Adipose tissue (tissue), 3 donors: ENCODE results near the gene KRT35. TPM values are rescaled to one million over a fixed set of nuclear protein-coding genes. Genes with fewer than 3 reads are reported as not detected.

Source experiments
- H3K27ac ChIP-seq: one replicate; pipeline ENCODE4 v1.5.1; 2013; ENCODE audit warnings: low read depth, low read length
- WGBS, 3 donors: extraction: QIAGEN DNeasy Blood & Tissue Kit; methylation state at CpG; one replicate each; pipeline ENCODE4 v1.1.7; 2013; 5-methylcytosine and 5-hydroxymethylcytosine counted together
- polyA plus RNA-seq, 3 donors: library from polyadenylated mRNA; stranded (reverse); fragments of 200-250 nt; gene quantifications; one replicate each; pipeline ENCODE4 v1.2.3, GENCODE V29; 2013
- donor health status: healthy with polysubstance abuse.
- donor health status: Bipolar disorder and iron deficiency.
- donor health status: healthy.

Gene KRT35
- polyA plus RNA-seq, 3 donors = not detected

DNA sequence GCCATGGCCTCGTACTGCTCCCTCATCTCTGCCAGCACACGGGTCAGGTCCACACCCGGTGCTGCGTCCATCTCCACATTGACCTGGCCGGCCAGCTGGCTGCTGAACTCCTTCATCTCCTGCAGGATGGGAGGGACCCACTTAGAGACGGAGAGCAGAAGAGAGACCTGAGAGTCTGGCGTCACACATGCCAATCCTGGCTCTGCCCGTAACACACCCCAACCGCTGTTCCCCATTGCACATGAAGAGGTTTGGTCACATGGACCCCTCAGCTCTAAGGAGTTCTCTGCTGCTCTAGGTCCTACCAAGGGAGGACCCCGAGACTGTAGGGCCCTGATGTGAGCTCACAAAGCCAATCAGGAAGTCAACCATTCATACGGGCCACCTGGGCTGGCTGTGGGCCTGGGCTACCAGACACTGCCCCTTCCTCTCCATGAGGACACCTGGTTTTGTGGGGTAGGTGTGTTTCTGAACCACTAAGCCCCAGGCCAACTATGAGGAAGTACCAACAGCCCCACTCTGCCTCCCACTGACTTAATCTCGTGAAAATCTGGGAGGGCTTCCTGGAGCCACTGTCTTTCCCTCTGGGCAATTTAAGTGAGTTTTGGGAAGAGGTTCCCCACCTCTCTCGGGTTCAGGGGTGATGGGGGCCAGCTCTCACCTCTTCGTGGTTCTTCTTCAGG lies 35.3 kb upstream of the KRT35 start:
- no peak overlapping the region for H3K27ac ChIP-seq
- WGBS, 3 donors = 82 to 85% (median 84%) methylated on average over 14 of the region's 14 CpGs

DNA sequence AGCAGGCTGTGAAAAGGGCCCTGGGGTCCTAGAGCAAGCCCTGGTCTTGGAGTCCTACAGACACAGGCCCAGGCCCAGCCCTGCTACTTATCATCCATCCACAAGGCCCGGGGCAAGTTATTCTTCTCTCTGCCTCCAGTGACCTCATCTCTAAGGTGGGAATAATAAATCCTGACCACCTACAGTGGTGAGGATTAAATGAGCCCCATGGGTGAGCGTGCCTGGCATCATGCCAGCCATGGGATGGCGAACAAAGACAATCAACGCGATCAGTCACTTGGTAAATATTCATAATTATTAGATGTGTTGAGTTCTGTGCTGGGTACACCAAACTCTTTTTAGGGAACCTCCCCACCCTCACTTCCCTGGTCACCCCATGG lies 32.2 kb upstream of the KRT35 start:
- H3K27ac ChIP-seq = no peak overlapping the region
- 69 to 78% (median 71%) methylated on average over 5 of the region's 5 CpGs for WGBS, 3 donors

DNA sequence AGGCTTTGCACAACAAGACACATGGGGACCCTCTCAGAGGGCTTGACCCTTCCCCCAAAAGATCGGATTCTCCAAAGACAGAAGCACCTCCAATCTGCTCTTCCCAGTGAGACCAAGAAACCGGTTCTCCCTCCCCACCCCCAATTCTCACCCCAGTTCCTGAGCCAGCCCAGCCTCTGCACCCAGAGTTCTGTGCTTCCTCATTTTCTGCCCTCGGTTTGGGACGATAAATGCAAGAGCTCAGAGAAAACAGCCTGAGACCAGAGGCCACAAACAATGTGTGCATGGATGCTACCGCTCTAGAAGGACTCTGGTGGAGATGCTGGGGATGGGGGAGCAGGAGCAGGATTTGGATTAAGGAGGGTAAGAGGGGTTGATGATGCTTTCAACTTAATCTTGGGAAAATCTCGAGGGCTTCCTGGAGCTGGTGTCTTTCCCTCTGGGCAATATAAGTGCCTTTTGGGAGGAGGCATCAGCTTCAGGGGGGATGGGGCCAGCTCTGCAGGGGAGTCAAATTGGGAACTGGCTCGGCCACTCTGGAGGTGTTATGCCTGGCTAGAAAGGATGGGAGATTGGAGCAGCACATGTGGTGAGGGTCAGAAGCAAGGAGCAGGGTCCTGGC lies 31.7 kb upstream of the KRT35 start:
- H3K27ac ChIP-seq = no peak overlapping the region
- WGBS, 3 donors = 52 to 56% (median 54%) methylated on average over 7 of the region's 7 CpGs

DNA sequence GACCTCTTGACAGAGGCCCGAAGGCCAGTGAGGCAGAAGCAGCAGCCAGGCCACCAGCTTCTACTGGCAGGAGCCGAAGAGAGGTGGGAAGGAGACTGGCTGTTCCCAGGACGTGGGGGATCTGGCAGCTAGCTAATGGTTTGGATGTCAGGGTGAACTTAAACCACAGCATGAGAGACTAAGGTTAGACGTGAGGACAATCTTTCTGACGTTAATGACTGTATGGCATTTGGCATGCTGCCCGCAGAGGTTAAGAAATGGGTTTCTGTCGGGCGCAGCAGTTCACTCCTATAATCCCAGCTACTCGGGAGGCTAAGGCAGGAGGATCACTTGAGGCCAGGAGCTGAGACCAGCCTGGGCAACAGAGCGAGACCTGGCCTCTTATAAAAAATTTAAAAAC lies 30.8 kb upstream of the KRT35 start:
- no peak overlapping the region for H3K27ac ChIP-seq
- 76 to 80% (median 77%) methylated on average over 10 of the region's 10 CpGs for WGBS, 3 donors

DNA sequence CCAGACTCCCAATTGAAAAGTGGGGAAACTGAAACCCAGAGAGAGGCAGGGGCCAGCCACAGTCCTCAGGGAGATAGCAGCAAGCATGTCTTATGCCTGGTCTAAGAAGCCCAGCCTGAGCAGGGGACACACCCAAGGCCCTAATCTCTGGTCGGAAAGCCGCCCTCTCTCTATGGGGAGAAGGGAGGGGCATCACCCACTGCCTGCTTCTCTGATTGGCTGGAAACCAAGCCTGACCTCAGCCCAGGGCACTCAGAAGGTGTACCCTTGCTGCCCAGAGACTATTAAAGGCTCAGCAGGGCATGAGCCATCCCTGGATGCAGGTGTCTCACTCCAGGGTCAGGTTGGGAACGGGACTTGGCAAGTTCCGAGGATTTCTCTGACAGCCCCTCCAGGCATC lies 30.2 kb upstream of the KRT35 start:
- H3K27ac ChIP-seq = no peak overlapping the region
- 55 to 80% (median 69%) methylated on average over 4 of the region's 4 CpGs for WGBS, 3 donors

DNA sequence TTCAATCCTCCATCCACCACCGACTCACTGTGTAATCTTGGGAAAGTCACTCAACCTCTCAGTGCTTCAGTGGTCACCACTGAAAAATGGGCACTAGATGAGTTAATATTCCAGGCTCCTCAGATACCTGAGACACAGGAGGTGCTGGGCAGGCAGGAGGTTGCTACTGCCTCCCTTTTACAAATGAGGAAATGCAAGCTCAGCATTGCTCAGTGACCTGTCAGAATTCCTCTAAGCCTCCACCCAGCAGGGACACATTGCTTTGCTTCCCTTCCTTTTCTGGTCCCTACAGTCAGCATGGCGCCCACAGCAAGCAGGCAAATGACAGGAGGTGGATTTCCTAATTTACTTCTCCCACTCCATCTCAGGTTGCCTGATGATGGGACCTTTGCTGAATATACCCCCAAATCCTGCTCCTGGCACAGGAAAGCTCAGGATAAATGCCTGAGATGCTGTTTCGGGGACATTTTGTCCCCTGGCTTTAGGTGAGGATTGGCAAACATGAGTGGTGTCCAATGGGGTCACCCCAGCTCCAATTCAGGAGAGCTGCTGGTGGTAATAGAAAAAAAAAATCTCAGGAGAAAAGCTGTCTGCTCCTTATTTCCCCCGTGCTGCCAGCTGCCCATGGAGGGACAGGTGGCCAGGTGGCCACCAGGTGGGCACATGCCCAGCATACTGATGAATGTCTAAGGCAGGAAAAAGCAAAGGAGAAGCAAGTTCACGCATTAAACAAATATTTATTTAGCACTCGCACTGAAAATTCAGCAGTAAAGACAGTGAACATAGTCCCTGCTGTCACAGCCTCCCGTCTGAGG lies 29.5 kb upstream of the KRT35 start:
- H3K27ac ChIP-seq = no peak overlapping the region
- 64 to 87% (median 81%) methylated on average over 7 of the region's 7 CpGs for WGBS, 3 donors

DNA sequence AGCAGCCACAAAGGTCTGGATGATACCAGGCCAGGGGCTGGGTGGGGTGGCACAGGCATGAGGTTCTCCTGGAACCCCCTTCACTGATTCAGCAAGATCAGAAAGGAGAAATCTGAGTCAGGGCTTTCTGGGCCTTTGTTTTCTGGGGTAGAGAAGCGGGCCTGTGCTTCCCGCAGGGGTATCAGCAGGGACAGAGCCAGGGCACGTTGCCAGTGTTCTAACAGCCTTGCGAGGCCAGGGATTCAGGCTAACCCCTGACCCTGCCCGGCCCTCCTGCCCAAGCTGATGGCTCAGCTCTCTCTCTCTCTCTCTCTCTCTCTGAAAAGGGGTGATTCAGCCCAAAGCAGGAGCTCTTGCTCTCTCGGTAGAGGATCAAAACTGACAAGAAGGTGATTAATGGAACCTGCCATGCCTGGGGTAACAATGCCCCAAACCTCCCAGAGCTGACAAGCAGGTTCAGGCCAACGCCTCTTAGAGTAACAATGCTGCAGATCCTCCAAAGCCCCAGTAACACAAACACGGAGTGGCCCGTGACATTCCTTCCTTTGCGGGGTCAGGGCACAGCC lies 26.4 kb upstream of the KRT35 start:
- H3K27ac ChIP-seq = no peak overlapping the region
- 51 to 62% (median 57%) methylated on average over 10 of the region's 10 CpGs for WGBS, 3 donors

DNA sequence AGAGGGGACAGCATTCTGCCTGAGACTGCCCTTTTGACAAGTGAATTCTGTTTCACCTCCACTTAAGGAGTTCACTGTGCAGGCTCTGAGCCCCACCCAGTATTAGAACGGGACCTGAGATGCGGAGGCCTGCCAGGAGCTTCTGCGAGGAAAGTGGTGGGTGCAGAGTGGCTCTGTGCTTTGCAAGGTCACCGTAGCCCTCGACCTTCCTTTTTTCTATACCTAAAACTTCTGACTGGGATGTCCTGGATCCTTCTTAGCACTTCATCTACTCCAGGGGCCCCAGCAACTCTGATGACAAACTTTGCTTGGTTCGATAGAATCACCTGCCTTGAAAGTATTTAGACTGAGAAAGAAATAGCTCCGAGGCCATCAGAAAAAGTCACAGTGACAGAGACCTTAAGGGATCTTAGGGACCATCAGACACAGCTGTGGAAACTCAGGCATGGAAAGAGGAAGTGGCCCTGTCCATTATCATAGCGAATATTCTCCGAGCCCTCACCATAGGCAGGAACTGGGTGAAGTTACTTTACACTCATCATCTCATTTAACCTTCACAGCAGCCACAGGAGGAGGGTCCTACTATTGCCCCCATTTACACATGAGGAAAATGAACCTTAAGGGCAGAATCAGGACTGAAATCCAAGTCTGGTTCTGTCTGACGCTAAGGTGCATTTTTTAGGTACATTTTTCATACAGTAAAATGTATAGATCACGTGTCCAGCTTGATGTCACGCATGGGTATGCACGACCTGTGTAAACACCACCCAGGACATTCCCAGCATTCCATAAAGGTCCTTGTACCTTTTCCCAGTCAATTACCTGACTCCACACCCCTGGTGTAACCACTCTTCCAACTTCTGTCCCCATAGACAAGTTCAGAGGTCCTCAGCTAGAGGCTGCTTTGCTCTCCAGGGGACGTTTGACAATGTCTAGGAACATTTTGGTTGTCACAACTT lies 25.1 kb upstream of the KRT35 start:
- 64 to 78% (median 72%) methylated on average over 14 of the region's 14 CpGs for WGBS, 3 donors
- H3K27ac ChIP-seq = no peak overlapping the region

DNA sequence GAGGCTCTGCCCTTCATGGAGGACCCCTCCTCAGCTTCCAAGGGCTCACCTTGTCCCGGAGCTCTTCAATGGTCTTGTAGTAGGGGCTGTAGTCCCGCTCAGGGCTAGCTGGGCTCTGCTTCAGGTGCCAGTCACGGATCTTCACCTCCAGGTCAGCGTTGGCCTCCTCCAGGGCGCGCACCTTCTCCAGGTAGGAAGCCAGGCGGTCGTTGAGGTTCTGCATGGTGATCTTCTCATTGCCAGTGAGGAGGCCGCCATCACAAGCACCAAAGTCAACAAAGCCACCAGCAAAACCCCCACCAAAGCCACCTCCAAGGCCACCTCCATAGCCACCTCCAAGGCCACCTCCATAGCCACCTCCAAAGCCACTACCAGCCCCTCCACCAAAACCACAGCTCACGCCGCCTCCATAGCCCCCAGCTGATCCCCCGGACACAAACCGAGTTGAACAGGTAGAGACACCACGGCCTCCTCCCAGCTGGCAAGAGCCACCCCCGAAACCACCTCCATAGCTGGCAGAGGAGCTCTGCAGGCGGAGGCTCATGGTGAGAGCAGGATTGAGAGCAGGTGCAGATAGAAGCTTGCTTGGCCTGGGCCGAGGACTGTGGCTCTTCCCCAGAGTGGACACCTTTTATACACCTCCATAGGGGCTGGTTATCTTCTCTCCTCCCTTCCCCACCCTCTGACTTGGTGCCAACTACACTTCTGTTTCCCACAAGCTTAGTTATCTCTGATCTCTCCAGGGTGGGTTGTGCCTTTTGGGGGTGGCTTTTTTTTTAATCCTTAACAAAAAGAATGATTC lies 24.3 kb upstream of the KRT35 start, which contains the start of gene KRT13:
Gene KRT13, minus strand, starts transcription at position 606 of the 802 bp plus-strand sequence. Its CDS starts 62 bp downstream, at position 544.
- 84 to 89% (median 89%) methylated on average over 17 of the region's 17 CpGs for WGBS, 3 donors
- H3K27ac ChIP-seq = no peak within 1 kb of the TSS

DNA sequence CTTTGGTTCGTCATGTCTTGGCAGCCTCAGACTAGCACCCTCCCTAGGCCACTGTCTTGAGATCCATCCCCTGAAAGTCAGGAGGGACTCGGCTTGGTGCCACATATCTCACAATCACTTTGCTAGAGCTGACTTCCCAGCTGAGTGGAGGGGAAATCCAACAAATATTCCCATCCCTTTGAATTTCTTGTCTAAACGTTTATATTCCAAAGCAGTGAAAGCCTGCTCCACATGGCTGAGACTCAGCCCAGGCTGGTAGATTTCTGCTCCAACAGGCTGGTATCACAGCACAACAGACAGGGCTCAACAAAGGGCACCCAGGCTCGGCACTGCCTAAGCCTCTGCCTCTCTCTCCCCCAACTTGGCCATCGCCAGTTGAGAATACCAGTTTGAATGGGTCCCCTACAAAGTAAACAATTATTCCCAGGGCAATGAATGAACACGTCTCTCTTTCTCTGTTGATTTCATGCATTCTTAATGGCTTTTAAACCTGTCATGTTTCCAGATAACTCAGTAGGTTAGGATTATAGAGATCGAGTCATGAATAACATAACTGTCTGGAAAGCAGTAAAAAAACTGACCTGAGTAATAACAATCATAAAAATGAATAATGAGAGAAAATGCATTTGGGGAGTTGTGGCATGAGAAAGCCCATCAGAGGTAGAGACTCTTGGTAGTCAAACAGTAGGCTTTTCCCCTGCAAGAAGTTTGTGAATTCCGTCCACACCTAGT lies 23.5 kb upstream of the KRT35 start:
- WGBS, 3 donors = 60 to 77% (median 68%) methylated on average over 8 of the region's 8 CpGs
- no peak overlapping the region for H3K27ac ChIP-seq

DNA sequence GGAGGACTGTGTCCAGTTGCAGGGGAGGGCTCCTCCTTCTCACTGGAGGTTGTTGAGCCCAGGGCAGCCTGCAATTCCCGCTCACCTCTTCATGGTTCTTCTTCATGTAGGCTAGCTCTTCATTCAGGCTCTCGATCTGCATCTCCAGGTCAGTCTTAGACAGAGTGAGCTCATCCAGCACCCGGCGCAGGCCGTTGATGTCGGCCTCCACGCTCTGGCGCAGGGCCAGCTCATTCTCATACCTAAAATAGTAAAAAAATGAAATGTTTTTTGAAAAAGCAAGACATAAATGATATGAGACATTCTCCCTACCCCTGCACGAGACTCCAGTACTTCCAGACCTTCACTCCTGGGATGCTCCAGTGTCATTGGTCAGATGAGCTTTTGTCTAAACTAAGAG lies 22.3 kb upstream of the KRT35 start:
- no peak overlapping the region for H3K27ac ChIP-seq
- WGBS, 3 donors = 64 to 81% (median 65%) methylated on average over 9 of the region's 9 CpGs

DNA sequence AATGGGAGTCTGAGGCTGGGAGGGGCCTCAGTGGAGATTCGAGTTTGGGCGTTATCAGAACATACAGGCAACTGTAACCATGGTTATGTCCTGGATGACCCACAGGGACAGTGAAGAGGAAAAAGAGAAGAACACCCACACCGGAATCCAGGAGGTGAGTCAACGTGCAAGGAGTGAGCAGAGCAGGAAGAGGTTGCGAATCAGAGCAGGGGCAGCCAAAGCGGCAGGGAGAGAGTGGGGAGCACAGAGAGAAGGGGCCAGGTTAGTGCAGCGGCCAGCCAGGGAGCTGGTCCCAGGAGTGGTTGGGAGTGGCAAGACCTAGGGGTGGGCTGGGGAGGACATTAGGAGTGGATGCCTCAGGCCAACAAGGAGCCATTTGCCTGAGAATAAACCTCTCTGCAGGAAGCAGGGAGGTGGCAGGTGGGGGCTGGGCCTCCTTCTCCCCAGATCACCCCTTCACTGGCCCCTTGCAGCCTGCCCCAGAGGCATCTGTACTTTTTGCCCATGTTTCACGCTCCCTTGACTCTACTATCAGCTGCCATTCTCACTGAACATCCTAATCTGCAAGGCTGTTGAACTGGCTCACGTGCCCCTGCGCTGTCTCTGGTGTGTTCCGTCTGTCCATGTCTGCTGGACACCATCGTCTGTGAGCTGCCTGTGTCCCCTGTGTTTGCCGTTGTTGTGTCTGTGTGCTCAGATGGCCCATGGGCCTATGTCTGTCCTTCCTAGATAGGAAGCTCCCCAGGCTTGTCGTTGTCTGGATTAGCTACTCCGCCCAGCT lies 19.4 kb upstream of the KRT35 start:
- 65 to 77% (median 65%) methylated on average over 15 of the region's 15 CpGs for WGBS, 3 donors
- H3K27ac ChIP-seq = no peak overlapping the region

DNA sequence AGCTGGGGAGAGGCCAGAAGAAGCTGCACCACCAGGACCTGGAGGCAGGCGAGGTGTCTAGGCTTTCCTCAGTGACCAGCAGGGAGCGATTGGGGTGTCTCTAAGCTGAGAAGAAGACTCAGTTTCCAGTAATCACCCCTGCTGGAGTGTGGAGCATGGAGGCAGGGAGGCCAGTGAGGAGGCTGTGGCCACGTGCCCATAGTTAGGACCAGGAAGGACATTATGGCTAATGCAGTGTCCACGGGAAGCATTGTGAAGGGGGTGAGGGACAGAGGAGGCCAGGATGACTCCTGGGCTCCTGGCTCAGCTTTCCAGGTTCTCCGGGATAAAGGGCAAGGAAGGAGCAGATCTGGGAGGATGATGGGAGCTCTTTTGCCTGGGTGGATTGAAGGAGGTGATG lies 18.8 kb upstream of the KRT35 start:
- 73 to 85% (median 80%) methylated on average over 5 of the region's 5 CpGs for WGBS, 3 donors
- H3K27ac ChIP-seq = no peak overlapping the region

DNA sequence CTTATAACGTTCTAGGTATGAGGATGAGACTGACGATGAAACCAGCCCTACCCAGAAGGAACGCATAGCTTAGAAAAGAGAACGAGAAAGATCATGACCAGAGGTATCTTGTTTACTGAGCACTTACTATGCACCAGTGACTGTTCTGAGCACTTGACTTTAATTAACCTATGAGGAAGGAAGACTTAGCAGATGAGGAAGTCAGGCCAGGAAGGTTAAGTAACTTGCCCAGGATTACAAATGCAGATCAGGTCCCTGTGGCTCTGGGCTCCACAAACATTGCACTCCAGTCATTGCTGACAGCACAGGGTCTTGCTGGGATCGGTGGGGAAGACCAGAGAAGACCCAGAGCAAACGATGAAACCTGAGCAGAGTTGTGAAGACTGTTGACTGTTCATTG lies 17.3 kb upstream of the KRT35 start:
- 39 to 60% (median 56%) methylated on average over 6 of the region's 6 CpGs for WGBS, 3 donors
- H3K27ac ChIP-seq = no peak overlapping the region

DNA sequence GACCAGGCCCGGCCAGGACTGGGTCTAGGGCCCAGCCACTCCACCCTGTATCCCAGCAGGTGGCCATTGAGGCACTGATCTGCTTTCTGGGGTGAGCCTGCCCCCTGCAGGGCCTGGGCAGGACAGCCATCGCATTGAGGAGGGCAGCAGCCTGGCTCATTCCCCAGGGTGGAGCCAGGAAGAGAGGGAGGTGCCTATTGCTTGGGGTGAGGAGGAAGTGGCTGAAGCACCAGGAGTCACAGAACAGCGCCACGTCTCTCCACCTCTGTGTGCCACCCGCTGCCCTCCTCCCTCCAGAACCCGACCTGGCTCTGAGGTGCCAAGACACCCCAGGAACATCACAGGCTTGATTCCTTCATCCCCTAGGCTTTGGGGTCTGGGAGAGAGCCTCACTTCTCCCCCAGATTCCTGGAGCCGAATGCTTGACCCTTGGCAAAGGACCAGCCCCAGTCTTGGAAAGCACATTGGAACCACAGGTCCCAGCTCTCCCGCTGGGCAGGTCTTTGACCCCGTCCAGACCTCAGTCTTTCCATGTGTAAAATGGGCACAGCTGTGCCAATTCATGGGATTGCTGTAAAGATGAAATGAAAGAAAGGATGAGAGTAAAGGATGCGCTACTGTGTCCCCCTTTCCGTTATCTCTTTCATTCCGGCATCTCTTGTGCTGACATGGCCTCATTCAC lies 16.0 kb upstream of the KRT35 start:
- 53 to 60% (median 54%) methylated on average over 10 to 12 of the region's 12 CpGs for WGBS, 3 donors

More for the DNA sequence above, 16.0 kb upstream of the KRT35 start:
- no peak overlapping the region for H3K27ac ChIP-seq
